Superior temporal gyrus (tissue), 1 donor: ENCODE measurements around the gene FBXO24.
A peak's percentile ranks its signal among the peaks of the same experiment; 100 is the strongest.
"Not testable (repeated sequence)": the region's sequence is repeated elsewhere in the genome, so short reads cannot be mapped to it uniquely, and the experiment has no call there.

Source experiments
- DNase-seq: peaks from one replicate; pipeline ENCODE4 v3.0.0-alpha.2; 2016; ENCODE audit errors: extremely low spot score

The FBXO24 gene

DNA sequence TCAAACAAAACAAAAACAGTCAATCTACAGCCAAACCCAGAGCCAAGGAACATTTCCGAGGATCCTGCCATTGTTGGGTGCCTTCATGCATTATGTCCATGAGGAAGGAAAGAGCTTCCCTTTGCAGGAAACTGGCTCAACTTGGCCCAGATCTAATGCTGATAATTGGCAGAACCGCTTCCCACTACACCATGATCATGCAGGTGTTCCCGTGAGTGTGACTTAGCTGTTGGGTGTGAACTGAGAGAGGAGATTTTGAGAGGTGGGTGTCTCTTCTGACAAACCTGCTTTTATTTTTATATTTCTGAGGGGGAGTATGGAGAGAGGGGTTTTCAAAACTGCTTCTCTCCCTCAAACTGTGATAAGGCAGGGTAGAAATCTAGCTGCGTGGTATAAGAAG lies 27.0 kb upstream of the FBXO24 start:
- DNase-seq: no peak

DNA sequence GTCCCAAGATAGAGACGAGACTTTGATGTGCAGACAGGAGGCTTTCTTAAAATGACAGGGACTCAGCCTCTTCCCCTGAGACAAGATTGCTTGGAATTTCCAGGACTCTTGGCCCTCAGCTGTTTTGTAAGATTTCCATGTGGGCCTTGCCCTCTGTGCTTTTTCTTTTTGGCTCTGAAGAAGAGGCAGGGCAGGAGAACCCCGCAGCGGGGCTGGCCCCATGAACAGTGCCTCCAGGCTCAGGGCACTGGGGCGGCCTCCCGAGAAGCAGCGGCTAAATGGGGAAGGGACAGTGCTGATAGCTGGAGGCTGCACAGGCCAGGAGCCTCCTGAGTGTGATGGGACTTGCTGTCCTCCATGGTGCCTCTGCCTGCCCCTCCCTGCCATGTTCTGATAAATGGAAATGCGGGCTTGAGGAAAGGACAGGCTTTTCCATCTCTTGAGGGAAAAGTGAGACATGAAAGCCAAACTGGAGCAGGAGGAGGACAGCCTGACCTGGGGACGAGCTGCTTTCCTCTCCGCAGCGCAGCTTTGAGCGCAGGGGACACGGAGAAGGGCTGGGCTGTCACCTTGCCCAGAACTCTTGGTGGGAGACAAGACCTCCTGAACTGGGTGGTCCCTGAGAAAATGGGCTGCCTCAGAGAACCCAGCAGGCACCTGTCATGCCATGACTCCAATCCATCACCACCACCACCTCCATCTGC lies 24.5 kb upstream of the FBXO24 start:
- DNase-seq: no peak

DNA sequence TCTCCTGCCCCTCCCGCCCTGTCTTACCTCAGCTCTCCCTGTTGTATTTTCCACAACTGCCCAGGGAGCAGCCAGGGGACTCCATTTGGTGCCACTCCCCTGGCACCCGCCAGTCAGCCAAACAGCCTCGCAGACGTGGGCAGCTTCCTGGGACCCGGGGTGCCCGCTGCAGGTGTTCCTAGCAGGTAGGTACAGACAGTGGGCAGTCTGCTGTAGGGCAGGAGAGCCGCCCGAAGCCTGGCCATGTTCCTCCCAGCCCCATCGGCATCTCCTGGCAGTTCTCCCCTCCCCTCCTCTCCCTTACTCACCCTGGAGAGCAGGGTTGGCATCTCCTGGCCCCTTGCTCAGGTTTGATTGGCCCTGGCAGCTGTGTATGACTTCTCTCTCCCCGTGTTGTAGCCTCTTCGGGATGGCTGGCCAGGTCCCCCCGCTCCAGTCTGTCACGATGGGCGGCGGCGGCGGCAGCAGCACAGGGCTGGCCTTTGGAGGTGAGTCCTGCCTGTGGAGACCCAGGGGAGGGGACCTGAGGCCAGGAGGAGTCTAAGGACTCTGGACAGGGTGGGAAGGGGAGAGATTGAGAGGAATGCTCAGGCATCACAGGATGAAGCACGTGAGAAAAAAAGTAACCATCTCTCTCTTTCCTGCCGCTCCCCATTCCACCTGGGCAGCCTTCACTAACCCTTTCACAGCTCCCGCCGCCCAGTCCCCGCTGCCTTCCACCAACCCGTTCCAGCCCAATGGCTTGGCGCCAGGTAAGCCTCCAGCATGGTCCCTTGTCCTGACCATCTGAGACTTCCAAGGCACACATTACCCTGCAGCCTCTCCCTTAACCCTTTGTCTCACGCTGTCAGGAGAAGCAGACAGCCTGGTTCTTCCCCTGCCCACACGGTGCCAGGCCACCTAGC lies 23.7 kb upstream of the FBXO24 start:
- no peak for DNase-seq

DNA sequence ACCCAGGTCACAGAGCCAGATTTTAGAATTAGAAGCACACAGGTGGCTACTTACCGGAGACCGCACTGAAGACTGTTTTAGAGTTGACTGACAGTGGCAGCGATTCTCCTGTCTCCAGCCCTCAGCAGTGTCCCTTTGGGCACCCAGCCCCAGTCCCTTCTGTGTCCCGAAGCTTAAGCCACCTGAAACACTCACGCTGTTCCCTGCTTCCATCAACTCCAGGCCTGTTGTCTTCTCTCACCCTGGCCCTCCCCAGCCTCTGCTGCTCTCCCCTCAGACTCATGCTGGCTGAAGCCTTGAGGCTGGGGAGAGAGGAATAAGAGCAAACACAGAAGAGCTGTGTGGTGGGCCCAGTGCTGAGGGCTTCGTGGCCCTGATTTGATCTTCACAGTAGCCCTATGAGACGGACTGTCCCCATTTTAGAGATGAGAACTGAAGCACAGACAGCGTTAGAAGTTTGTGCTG lies 23.0 kb upstream of the FBXO24 start:
- DNase-seq: no peak

DNA sequence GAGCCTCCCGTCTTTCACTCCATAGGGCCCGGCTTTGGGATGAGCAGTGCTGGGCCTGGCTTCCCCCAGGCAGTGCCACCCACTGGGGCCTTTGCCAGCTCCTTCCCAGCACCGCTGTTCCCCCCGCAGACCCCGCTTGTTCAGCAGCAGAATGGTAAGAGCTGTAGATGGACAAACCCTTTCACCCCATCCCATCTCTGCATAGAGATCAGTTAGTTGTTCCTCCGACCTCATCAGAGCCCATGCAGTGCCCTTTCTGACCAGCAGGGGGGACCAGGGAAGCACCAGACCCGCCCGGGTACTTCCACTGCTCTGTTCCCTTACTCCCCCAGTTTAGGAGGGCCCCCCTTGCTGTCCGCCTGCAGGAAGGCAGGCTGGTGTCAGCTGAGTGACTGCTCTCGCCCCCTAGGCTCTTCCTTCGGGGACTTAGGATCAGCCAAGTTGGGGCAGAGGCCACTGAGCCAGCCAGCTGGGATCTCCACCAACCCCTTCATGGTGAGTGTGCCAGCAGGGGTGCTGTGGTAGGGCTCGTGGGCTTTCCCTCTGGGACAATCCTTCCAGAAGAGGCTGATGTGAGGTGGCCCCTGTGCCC lies 22.2 kb upstream of the FBXO24 start:
- peak; percentile 80 for DNase-seq

DNA sequence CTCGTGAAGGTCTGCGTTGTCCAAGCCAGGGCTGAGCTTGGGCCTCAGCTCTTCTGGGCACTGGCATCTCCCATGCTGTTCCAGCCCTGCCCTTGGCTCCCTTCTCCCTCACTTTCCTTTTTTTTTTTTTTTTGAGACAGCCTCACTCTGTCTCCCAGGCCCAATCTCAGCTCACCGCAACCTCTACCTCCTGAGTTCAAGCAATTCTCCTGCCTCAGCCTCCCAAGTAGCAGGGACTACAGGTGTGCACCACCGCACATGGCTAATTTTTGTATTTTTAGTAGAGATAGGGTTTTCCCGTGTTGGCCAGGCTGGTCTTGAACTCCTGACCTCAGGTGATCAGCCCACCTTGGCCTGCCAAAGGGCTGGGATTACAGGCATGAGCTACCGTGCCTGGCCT lies 21.7 kb upstream of the FBXO24 start:
- DNase-seq: not testable (repeated sequence)

DNA sequence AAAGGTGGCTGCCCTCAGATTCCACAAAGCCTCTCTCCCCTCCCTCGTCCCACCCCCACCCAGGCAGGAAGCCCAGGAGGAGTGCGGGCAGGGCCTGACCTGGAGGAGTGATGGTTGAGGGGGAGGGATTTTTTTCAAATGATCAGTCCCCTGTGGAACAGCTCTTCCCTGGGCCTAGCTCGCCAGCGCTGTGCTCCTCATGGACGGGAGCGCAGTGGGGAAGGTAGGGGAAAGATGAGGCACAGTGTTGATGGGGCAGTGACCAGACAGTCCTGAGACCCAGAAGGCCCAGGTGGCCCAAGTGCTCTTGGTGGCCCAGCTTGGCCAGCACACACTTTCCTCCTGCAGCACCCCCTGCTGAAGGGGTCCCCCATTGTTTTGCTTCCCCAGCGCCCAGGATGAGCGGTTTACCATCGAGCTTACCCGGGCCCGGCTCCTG lies 21.0 kb upstream of the FBXO24 start:
- no peak for DNase-seq

DNA sequence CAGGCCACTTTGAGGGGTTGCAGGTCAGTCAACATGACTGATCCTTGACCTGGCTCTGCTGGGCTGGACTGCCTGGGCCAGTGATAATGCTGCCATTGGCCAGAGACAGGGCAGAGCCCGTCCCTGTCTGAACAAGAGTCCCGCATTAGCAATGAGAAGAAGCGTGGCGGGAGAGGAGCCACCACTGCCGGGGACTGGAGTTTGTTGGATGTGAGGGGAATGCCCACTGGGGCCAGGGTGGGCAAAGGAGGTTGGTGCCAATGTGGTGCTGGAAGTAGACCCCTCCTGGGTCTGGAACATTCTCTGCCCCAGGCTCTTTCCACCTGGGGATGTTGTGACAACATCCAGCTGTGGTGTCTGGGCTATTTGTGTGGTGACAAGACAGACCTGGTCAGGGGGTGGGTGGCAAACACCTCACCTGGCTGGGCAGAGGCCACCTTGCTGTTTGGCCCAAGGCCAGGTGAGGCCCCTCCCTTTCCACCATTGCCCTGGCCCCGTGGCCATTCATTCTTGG lies 20.1 kb upstream of the FBXO24 start:
- no peak for DNase-seq

DNA sequence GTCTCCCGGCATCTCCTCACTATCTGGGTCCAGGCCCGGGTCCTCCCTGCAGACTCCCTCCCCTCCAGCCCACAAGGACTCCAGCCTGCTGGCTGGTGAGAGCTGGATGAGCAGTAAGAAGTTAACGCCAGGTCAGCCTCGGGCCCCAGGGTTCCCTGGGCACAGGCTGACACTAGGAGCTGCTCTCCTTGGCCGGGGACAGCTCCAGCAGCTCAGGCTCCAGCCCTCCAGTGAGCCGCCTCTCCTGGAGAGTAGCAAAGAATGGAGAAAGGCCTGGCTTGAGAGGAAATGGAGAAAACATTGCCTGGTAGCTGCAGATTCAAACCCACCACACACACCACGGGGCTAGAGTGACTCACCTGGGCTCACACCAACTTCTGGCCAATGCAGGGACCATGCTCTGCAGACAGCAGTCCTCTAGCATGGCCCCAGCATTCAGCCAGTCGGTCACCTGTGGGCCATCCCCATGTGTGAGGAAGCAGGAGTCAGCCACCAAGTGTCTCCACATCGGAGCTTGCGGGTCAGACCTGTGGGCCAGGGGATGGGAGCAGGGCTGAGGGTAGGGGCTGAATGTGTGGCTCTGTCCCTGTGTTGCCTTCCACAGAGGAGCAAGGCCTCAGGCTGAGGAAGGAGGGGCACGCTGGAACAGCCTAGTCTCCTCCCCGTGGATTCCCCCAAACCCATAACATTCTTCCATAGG lies 18.9 kb upstream of the FBXO24 start:
- no peak for DNase-seq

DNA sequence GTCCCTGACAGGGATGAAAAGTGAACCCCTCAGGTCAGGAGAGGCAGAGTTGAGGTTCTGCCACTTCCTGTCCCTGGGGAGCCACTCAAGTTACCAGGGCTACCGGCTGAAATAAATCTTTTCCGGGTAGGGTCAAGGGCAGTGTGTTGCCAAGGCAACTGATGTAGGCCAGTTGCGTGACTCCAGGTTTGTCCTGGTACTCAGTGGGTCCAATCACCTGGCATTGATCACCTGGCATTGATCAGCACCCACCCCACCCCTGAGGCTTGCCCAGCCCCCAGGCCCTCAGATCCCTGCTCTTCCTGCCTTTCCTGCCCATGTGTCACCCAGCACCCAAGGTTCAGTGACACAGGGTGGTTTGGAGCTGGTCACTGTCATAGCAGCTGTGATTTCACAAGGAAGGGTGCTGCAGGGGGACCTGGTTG lies 18.4 kb upstream of the FBXO24 start:
- no peak for DNase-seq

DNA sequence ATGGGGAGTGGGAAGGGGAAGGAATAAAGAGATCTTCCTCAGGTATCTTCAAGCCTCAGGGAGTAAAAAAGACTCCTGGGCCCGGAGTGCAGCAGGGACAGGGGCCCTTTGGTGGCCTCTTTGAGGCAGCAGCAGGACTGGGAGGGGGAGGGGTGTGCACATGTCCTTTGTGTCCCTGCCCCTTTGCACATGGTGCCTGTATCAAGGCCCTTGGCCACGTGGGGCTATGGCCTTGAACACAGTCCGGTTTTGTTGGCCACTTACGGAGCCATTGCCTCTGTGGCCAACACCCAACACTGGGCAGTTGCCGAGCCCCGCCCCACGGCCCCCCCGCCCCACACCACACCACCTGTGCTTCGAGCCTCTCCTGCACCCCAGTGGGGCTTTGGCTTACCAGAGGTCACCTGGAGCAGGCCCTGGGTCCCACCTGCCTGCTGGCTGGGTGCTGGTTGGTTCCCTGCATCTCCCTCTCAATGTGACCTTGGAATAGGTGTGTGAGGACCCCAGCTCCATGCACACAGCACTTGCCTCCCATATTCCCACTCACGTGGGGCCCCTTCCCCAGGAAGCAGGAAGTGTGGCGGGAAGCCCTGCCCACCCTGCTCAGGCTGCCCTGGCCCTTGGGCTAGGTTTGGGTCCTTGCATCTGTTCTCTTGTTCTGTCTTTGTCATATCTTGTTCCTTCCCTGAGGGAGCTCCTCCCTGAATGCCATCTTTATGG lies 17.8 kb upstream of the FBXO24 start:
- DNase-seq: no peak

DNA sequence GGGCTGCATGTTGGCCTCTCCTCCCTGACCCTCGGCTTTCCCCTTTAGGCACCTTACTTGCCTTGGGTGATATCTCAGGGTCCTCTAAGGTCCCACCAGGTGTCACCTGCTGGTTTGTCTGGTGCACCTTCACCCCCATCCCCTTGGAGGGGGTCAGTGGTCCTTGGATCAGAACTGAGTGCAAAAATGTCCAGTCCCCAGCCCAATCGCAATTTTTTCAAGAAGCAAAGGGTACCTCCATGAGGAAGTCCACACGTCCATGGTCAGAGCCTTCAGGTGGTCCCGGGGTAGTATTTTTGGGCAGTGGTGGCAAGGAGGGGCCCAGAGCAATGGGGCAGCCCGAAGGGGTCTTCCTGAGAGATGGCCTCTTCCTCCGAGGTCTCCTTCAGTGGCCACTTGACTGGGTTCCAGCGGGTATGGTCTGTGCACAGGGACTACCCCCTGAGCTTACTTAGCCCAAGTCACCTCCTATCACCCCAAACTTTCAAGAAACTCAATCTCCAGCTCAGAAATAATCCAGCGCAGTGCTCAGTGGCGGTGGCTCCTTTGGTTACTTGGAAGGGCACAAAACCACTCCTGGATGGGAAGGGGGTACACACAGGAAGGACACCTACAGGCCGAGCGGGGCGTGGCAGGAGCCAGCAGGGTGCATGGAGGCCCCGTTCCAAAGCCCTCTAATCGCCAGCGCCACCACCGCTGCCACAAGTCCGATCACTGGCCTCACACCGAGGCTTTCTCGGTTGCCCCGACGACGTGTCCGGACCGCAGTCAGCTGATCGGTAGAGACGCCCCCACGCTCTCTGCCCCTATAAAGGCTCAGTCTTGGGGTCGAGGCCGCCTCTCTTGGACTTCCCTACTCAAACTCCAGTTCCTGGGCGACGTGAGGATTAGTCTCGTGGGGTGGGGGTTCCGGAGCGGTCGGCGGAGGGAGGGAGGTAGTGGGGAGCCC lies 17.0 kb upstream of the FBXO24 start:
- peak; percentile 36 for DNase-seq

DNA sequence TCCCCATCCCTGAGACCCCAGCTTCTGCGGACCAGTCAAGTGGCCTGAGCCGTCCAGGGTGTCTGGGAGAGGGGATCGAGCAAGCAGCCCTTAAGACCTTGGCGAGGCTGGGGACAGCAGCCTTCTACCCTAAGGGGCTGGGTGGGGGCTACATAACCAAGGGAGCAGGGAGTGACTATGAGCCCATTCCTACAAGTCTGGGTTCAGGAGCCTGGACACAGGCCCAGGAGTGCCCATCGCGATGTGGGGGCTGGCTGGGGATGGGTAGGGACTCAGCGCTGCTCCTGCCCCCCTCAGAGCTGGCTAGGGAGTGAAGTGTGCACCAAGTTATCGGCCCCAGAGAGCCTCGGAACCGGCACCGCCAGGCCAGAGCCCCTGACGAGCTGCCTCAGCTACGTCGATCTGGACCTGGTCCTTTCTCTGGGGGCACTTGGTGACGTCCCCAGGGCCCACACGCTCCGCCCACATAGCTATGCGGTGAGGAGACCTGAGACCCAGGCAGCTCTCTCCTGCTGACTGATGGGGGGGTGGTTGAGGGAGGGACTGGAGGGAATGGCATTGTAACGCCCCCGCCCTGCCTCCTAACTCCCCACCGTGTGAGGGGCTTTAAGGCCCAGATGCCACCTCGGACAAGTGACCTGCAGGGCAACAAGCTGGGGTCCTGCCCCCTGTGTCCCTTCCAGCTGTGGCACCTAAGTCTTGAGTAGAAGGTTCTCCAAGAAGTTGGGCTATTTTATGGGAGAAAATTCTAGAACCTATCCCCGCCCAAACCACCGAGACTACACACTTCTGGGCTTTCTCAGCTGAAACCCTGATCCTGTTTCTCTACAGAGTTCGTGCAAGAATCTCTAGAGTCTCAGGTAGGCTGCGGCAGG lies 14.9 kb upstream of the FBXO24 start:
- no peak for DNase-seq

DNA sequence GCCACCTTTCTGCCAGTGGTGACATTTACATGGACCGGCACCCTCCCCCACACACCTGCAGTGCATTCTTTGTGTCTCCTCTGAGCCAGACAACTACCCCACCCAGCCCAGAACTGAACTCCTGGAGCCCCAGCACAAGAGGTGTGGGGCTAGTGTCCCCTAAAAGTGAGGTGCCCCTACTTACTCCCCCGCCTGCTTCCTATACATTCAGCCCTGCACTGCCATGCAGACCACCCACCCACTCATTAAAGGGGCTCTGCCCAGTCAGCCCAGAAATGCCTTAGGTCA lies 14.4 kb upstream of the FBXO24 start:
- DNase-seq: no peak

DNA sequence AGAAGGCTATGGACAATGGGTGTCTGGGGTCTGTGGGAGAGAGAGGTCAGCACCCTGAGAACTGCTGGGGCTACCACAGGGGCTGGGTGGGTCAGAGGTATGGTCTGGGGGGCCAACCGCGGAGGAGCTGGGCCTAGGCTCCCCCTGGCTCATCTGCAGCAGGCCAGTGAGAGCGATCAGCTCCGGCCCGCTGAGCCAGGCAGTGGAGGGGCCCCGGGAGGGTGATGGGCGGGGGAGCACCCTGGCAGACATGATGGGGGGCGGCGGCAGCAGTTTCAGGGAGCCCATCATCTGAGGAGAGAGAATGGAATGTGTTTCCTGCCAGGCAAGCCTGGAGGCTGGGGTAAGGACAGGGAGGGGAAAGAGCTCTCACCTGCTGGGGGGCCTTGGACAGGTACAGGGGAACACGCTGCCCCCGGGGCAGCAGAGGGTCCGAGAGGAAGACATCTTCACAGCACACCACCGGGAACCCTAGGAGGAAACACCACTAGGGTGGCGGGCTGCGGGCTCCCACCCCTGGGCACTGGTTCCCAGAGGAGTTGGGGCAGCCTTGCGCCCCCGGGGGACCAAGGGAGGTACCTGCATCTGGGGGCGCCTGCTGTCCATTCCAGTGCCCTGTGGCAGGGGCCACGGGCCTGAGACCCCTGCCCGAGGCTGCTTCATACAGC lies 13.7 kb upstream of the FBXO24 start:
- no peak for DNase-seq

DNA sequence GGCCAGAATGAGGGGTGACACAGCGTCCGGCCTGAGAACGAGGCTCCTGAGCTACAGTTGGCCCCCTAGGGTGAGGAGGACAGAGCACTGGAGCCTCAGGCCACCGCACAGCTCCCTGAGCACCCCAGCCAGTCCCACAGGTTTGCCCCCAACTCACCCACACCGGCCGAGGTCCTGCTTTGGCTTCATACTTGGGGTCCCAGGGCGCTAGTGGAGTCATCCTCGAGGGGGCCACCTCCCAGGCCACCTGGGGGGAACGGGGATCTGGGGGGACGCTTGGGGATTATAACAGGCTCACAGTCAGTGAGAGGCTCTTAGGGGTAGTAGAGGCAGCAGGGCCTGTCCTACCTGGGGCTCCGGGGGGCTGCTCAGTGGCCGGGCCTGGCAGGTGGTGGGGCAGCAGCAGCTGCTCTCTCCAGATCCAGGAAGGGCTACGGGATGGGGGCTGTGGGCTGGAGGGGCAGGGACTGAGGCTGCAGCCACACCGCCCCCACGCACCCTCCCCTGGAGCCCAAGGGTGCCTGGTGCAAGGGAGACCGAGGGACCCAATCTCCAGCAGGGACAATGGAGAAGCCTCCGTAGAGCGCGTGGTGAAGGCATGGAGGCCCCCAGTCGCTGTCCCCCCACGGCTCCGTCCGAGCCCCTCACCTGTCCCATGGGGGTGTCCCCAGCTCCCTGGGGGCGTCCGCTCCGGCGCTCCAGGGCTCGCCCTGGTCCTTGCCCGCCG lies 13.0 kb upstream of the FBXO24 start:
- no peak for DNase-seq

DNA sequence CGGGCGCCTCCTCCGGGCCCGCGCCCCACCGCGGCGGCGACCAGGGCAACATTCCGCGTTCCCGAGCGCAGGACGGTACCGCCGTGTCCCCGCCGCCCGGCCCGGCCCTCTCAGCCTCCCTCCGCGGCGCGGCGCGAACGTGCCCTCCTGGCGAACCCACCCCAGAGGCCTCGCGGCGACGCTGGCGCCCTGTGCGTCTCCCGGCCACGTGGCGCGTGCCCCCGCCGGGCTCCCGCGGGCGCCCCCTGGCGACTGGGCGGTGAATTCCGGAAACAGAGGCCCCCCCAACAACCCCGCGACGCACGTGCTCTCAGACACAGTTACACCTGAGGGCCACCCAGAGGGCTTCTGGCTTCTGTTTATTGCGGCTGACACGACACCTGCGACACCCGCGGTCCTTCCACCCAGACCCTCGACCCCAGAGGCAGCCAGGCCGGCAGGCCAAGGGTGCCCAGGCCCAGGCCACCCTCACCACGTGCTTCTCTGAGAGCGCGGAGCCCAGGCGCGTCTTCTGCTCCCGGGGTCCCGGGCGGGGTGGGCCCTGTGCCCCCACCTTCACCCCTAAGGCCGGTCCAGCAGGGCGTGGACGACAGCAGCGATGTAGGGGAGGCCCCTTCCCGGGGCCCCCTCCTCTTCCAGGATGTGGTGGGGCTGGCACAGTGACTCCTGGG lies 12.3 kb upstream of the FBXO24 start, which contains the start of gene SAP25:
SAP25 (minus strand) TSS at position 210 of the 671 bp plus-strand sequence; CDS start at position 52, 158 bp downstream.
- no peak for DNase-seq
